ENCODE measurements around the gene MANEAL. TPM values are rescaled to one million over a fixed set of nuclear protein-coding genes. Genes with fewer than 3 reads are reported as not detected.
"Not testable (repeated sequence)": the region's sequence is repeated elsewhere in the genome, so short reads cannot be mapped to it uniquely, and the experiment has no call there.

MANEAL gene
- total RNA-seq, 1 experiment from 2014 or later, result 12.3 TPM

GRCh38 chr1:37767488-37767887 lies 26.2 kb upstream of the MANEAL start:
- ChIA-PET POLR2A (interaction anchor here (1.5 kb wide), 1 partner anchor 41 kb away, joined by 3 read pairs; no protein-coding TSS in a partner anchor), CTCF (no interaction called here)
- Mint-ChIP-seq H3K27ac (ENCODE audit: low read depth, unreplicated experiment) (no peak overlapping the region), H3K4me3 (ENCODE audit: unreplicated experiment) (no peak overlapping the region), H3K4me1 (ENCODE audit: insufficient read depth, unreplicated experiment) (no peaks in the 10 kb centered on the region), H3K36me3 (ENCODE audit: insufficient read depth, unreplicated experiment) (no peaks in the 10 kb centered on the region), H3K9me3 (ENCODE audit: unreplicated experiment) (no peaks in the 10 kb centered on the region), H3K27me3 (ENCODE audit: insufficient read depth, unreplicated experiment) (peaks cover 91% of the 10 kb centered on the region)
- intact Hi-C loops (cut with micrococcal nuclease), result no loop called here
- no peak for TF ChIP-seq CTCF (IDR thresholded peaks at IDR 0.05; ENCODE audit: unreplicated experiment)
- BruUV-seq (replicated peaks), result no TSS peak
- no peak for DNase-seq (ENCODE audit: unreplicated experiment)

- CTCF ChIA-PET; DNase-seq (ENCODE audit: unreplicated experiment); POLR2A ChIA-PET; H3K27ac Mint-ChIP-seq (ENCODE audit: low read depth, unreplicated experiment); BruUV-seq (replicated peaks); intact Hi-C loops (cut with micrococcal nuclease); H3K4me3 Mint-ChIP-seq (ENCODE audit: unreplicated experiment); H3K36me3 Mint-ChIP-seq (ENCODE audit: insufficient read depth, unreplicated experiment); H3K4me1 Mint-ChIP-seq (ENCODE audit: insufficient read depth, unreplicated experiment): not testable (repeated sequence)
- H3K27me3 Mint-ChIP-seq (ENCODE audit: insufficient read depth, unreplicated experiment), result peaks cover 52% of the 10 kb centered on the region
- H3K9me3 Mint-ChIP-seq (ENCODE audit: unreplicated experiment), result peaks cover 13% of the 10 kb centered on the region
Measured at GRCh38 chr1:37771440-37771839, 22.2 kb upstream of the MANEAL start.

GRCh38 chr1:37776946-37777516 lies 16.6 kb upstream of the MANEAL start:
- Mint-ChIP-seq H3K27me3 (ENCODE audit: insufficient read depth, unreplicated experiment) (peaks cover 11% of the 10 kb centered on the region), H3K9me3 (ENCODE audit: unreplicated experiment) (peaks cover 13% of the 10 kb centered on the region), H3K4me3 (ENCODE audit: unreplicated experiment) (no peak overlapping the region), H3K4me1 (ENCODE audit: insufficient read depth, unreplicated experiment) (no peaks in the 10 kb centered on the region), H3K36me3 (ENCODE audit: insufficient read depth, unreplicated experiment) (no peaks in the 10 kb centered on the region), H3K27ac (ENCODE audit: low read depth, unreplicated experiment) (no peak overlapping the region)
- POLR2A ChIA-PET, result interaction anchor here (0.6 to 1.2 kb wide), 2 partner anchors 17 to 28 kb away, joined by 3 to 4 read pairs; no protein-coding TSS in a partner anchor
- no TSS peak for BruUV-seq (replicated peaks)
- CTCF ChIA-PET, result interaction anchor here (0.6 to 0.8 kb wide), 4 partner anchors 12 to 1010 kb away, joined by 3 read pairs; partner anchors contain the start of gene EPHA10
- no peak for TF ChIP-seq CTCF (IDR thresholded peaks at IDR 0.05; ENCODE audit: unreplicated experiment)
- no peak for DNase-seq (ENCODE audit: unreplicated experiment)
- intact Hi-C loops (cut with micrococcal nuclease), result no loop called here

- ChIA-PET POLR2A (no interaction called here), CTCF (interaction anchor here (0.6 to 1.2 kb wide), 4 partner anchors 29 to 928 kb away, joined by 3 to 4 read pairs (median 4); partner anchors contain the start of genes C1orf122 and YRDC)
- intact Hi-C loops (cut with micrococcal nuclease), result no loop called here
- no TSS peak for BruUV-seq (replicated peaks)
- DNase-seq (ENCODE audit: unreplicated experiment), result no peak
- Mint-ChIP-seq H3K4me1 (ENCODE audit: insufficient read depth, unreplicated experiment) (no peaks in the 10 kb centered on the region), H3K36me3 (ENCODE audit: insufficient read depth, unreplicated experiment) (no peaks in the 10 kb centered on the region), H3K9me3 (ENCODE audit: unreplicated experiment) (peaks cover 5% of the 10 kb centered on the region), H3K27me3 (ENCODE audit: insufficient read depth, unreplicated experiment) (peaks cover 11% of the 10 kb centered on the region), H3K27ac (ENCODE audit: low read depth, unreplicated experiment) (no peak overlapping the region), H3K4me3 (ENCODE audit: unreplicated experiment) (no peak overlapping the region)
- no peak for TF ChIP-seq CTCF (IDR thresholded peaks at IDR 0.05; ENCODE audit: unreplicated experiment)
Measured at GRCh38 chr1:37778654-37779053, 15.0 kb upstream of the MANEAL start.
